ENCODE measurements around the gene RPS27L.
A peak's percentile ranks its signal among the peaks of the same experiment; 100 is the strongest.

DNA sequence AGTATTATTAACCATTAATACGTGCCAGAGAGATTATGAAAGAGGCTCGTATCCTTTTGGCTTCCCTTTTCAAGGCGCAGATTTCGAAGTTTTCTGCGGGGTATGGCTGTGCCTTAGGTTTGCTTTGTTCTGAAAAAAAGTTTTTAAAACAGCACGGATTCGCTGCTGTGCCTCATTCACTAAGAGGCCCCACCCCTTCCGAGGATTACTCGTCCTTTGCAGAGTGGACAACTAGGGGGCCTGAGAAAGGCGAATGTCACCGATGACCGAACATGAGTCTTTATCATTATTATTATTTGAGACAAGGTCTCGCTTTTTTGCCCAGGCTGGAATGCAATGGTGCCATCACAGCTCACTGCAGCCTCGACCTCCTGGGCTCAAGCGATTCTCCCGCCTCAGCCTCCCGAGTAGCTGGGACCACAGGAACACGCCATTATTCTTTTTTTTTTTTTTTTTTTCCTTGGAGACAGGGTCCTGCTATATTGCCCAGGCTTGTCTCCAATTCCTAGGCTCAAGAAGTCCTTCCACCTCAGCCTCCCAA lies 684 bp upstream of the RPS27L start:
- TF ChIP-seq, protein P1, sequence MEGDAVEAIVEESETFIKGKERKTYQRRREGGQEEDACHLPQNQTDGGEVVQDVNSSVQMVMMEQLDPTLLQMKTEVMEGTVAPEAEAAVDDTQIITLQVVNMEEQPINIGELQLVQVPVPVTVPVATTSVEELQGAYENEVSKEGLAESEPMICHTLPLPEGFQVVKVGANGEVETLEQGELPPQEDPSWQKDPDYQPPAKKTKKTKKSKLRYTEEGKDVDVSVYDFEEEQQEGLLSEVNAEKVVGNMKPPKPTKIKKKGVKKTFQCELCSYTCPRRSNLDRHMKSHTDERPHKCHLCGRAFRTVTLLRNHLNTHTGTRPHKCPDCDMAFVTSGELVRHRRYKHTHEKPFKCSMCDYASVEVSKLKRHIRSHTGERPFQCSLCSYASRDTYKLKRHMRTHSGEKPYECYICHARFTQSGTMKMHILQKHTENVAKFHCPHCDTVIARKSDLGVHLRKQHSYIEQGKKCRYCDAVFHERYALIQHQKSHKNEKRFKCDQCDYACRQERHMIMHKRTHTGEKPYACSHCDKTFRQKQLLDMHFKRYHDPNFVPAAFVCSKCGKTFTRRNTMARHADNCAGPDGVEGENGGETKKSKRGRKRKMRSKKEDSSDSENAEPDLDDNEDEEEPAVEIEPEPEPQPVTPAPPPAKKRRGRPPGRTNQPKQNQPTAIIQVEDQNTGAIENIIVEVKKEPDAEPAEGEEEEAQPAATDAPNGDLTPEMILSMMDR (IDR thresholded peaks at IDR 0.05) = peak in 3 of 6 experiments; percentile 24 to 28 (median 24)
- TF ChIP-seq POLR2A (IDR thresholded peaks at IDR 0.05) = no peak

Data from adrenal gland (tissue), 5 donors.